ENCODE data around the gene NKX1-1. TPM values are rescaled to one million over a fixed set of nuclear protein-coding genes. Genes with fewer than 3 reads are reported as not detected.

NKX1-1 gene
- total and polyA plus RNA-seq, 9 of the 15 experiments (the other 6 are each of a cell fraction or from before 2014, with no cell fraction given): not detected

DNA sequence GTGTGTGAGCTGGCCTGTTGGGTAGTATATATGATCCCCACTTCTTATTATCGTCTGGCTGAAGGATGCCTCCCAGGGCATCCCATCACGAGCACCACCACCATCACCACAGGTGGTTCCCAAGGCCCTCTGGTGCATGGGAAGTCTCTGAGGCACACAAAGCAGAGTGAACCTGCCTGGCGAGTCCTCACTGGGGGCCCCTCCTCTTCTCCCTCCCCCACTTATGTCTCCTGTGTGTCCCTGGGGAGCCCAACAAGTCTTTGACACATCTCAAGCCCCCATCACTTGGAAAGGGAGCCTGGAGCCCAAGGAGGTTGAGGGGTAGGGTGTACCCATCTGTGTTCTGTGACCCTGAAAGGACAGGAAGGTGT, 45.5 kb upstream of the NKX1-1 start:
- Histone ChIP-seq H2AFZ (ENCODE audit: low read depth, low read length) (no peak overlapping the region), H3K79me2 (ENCODE audit: control insufficient read depth, insufficient read depth, low read length) (no peaks in the 10 kb centered on the region), H3K27me3 (ENCODE audit: control insufficient read depth in 2 of 2, insufficient read depth in 2 of 2, low read length in 2 of 2) (peaks cover 0 to 45% of the 10 kb centered on the region in 2 experiments; a peak in 3 of 5 replicates), H3K4me1 (replicated peaks in 1 of 2; ENCODE audit: control insufficient read depth in 2 of 2, insufficient read depth in 2 of 2, low read length in 2 of 2) (peaks cover 0 to 6% of the 10 kb centered on the region in 2 experiments; a peak in 1 of 5 replicates), H3K4me3 (no peak overlapping the region), H3K27ac (ENCODE audit: extremely low read depth, low read depth, low read length) (no peak overlapping the region), H3K9me1 (ENCODE audit: control insufficient read depth, insufficient read depth, low read length) (no peaks in the 10 kb centered on the region), H3K9me3 (replicated peaks; ENCODE audit: control insufficient read depth, insufficient read depth, low read depth, low read length) (peaks cover 5% of the 10 kb centered on the region), H3K4me2 (ENCODE audit: insufficient read depth, low read length) (no peak overlapping the region), H3K36me3 (ENCODE audit: control insufficient read depth, insufficient read depth, low read length) (no peaks in the 10 kb centered on the region), H4K20me1 (replicated peaks; ENCODE audit: control insufficient read depth, insufficient read depth, low read length) (no peaks in the 10 kb centered on the region; the same call in 1 of the 2 replicates), H3K9ac (ENCODE audit: insufficient read depth in 1 of 2, low read depth in 2 of 2, low read length in 2 of 2) (no peak overlapping the region)
- no TSS peak for BruUV-seq (replicated peaks)
- DNase-seq (ENCODE audit: extremely low read depth in 1 of 4, low spot score in 3 of 4) (no peak), FAIRE-seq (no peak), ATAC-seq (no peak)
- ChIA-PET CTCF (ENCODE audit: low intra/inter-chr PET ratio) (no interaction called here), POLR2A (no interaction called here)
- WGBS (ENCODE audit: insufficient coverage, low coverage, missing lambda C conversion rate): 0% methylated on average over 3 of the region's 3 CpGs
- in situ Hi-C loops (cut with MboI): no loop called here
- intact Hi-C loops (cut with micrococcal nuclease): no loop called here
- no peak for TF ChIP-seq ZNF316 (IDR thresholded peaks at IDR 0.05)
- no peak for TF ChIP-seq GABPB2 (CRISPR knock-in tag; conservative IDR thresholded peaks at IDR 0.05)
- TF ChIP-seq, protein P1, sequence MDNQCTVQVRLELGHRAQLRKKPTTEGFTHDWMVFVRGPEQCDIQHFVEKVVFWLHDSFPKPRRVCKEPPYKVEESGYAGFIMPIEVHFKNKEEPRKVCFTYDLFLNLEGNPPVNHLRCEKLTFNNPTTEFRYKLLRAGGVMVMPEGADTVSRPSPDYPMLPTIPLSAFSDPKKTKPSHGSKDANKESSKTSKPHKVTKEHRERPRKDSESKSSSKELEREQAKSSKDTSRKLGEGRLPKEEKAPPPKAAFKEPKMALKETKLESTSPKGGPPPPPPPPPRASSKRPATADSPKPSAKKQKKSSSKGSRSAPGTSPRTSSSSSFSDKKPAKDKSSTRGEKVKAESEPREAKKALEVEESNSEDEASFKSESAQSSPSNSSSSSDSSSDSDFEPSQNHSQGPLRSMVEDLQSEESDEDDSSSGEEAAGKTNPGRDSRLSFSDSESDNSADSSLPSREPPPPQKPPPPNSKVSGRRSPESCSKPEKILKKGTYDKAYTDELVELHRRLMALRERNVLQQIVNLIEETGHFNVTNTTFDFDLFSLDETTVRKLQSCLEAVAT (IDR thresholded peaks at IDR 0.05): no peak
- no peak for TF ChIP-seq CHD4 (IDR thresholded peaks at IDR 0.05; ENCODE audit: insufficient read depth, insufficient replicate concordance, low read depth, low read length, poor library complexity, severe bottlenecking)
- TF ChIP-seq ZNF583 (CRISPR knock-in tag; IDR thresholded peaks at IDR 0.05): no peak
- no peak for TF ChIP-seq ARHGAP35 (IDR thresholded peaks at IDR 0.05; ENCODE audit: partially characterized antibody)
- TF ChIP-seq L3MBTL2 (IDR thresholded peaks at IDR 0.05): no peak
- TF ChIP-seq, protein P2, sequence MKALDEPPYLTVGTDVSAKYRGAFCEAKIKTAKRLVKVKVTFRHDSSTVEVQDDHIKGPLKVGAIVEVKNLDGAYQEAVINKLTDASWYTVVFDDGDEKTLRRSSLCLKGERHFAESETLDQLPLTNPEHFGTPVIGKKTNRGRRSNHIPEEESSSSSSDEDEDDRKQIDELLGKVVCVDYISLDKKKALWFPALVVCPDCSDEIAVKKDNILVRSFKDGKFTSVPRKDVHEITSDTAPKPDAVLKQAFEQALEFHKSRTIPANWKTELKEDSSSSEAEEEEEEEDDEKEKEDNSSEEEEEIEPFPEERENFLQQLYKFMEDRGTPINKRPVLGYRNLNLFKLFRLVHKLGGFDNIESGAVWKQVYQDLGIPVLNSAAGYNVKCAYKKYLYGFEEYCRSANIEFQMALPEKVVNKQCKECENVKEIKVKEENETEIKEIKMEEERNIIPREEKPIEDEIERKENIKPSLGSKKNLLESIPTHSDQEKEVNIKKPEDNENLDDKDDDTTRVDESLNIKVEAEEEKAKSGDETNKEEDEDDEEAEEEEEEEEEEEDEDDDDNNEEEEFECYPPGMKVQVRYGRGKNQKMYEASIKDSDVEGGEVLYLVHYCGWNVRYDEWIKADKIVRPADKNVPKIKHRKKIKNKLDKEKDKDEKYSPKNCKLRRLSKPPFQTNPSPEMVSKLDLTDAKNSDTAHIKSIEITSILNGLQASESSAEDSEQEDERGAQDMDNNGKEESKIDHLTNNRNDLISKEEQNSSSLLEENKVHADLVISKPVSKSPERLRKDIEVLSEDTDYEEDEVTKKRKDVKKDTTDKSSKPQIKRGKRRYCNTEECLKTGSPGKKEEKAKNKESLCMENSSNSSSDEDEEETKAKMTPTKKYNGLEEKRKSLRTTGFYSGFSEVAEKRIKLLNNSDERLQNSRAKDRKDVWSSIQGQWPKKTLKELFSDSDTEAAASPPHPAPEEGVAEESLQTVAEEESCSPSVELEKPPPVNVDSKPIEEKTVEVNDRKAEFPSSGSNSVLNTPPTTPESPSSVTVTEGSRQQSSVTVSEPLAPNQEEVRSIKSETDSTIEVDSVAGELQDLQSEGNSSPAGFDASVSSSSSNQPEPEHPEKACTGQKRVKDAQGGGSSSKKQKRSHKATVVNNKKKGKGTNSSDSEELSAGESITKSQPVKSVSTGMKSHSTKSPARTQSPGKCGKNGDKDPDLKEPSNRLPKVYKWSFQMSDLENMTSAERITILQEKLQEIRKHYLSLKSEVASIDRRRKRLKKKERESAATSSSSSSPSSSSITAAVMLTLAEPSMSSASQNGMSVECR (CRISPR knock-in tag; IDR thresholded peaks at IDR 0.05): no peak
- TF ChIP-seq DMBX1 (CRISPR knock-in tag; IDR thresholded peaks at IDR 0.05; ENCODE audit: borderline replicate concordance): no peak
- no peak for TF ChIP-seq ZNF76 (CRISPR knock-in tag; IDR thresholded peaks at IDR 0.05; ENCODE audit: borderline replicate concordance)
- no peak for TF ChIP-seq KLF1 (tag; IDR thresholded peaks at IDR 0.05)
- no peak for TF ChIP-seq PHB2 (IDR thresholded peaks at IDR 0.05; ENCODE audit: low read depth)
- TF ChIP-seq, protein P3, sequence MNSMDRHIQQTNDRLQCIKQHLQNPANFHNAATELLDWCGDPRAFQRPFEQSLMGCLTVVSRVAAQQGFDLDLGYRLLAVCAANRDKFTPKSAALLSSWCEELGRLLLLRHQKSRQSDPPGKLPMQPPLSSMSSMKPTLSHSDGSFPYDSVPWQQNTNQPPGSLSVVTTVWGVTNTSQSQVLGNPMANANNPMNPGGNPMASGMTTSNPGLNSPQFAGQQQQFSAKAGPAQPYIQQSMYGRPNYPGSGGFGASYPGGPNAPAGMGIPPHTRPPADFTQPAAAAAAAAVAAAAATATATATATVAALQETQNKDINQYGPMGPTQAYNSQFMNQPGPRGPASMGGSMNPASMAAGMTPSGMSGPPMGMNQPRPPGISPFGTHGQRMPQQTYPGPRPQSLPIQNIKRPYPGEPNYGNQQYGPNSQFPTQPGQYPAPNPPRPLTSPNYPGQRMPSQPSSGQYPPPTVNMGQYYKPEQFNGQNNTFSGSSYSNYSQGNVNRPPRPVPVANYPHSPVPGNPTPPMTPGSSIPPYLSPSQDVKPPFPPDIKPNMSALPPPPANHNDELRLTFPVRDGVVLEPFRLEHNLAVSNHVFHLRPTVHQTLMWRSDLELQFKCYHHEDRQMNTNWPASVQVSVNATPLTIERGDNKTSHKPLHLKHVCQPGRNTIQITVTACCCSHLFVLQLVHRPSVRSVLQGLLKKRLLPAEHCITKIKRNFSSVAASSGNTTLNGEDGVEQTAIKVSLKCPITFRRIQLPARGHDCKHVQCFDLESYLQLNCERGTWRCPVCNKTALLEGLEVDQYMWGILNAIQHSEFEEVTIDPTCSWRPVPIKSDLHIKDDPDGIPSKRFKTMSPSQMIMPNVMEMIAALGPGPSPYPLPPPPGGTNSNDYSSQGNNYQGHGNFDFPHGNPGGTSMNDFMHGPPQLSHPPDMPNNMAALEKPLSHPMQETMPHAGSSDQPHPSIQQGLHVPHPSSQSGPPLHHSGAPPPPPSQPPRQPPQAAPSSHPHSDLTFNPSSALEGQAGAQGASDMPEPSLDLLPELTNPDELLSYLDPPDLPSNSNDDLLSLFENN (IDR thresholded peaks at IDR 0.05; ENCODE audit: low read depth in 2 of 2, low read length in 2 of 2): no peak
- TF ChIP-seq CBFB (CRISPR knock-in tag; IDR thresholded peaks at IDR 0.05): no peak
- no peak for TF ChIP-seq DPF2 (IDR thresholded peaks at IDR 0.05)
- TF ChIP-seq ZNF239 (CRISPR knock-in tag; IDR thresholded peaks at IDR 0.05): no peak

Measured in K562 (cell line).